GM19043 (cell line): ENCODE data around the gene KCNMB3.
"Not testable (repeated sequence)": the region's sequence is repeated elsewhere in the genome, so short reads cannot be mapped to it uniquely, and the experiment has no call there.

Source experiments
- ATAC-seq: cut with Tn5 transposase; IDR thresholded peaks from one replicate; pipeline ENCODE4 v1.9.1; 2021; ENCODE audit warnings: low read depth; ENCODE audit not compliant: unreplicated experiment

Gene KCNMB3

GRCh38 chr3:179265875-179266274 is 15.0 kb upstream of the KCNMB3 start:
- ATAC-seq = peak; percentile 60

GRCh38 chr3:179265092-179265491 is 14.2 kb upstream of the KCNMB3 start:
- ATAC-seq = no peak

GRCh38 chr3:179264449-179264848 is 13.5 kb upstream of the KCNMB3 start:
- no peak for ATAC-seq

- ATAC-seq = no peak
Measured at GRCh38 chr3:179263134-179263533, 12.2 kb upstream of the KCNMB3 start.

- ATAC-seq = peak; percentile 81
Measured at GRCh38 chr3:179260949-179261765, 10.2 kb upstream of the KCNMB3 start.

GRCh38 chr3:179259959-179260756 is 9.2 kb upstream of the KCNMB3 start:
- not testable (repeated sequence) for ATAC-seq

- no peak for ATAC-seq
Measured at GRCh38 chr3:179258820-179259219, 7.9 kb upstream of the KCNMB3 start.

GRCh38 chr3:179257742-179258141 is 6.8 kb upstream of the KCNMB3 start:
- ATAC-seq = not testable (repeated sequence)

GRCh38 chr3:179256813-179257212 is 5.9 kb upstream of the KCNMB3 start:
- ATAC-seq = no peak

GRCh38 chr3:179247289-179248015 is 3.5 kb downstream of the KCNMB3 start:
- no peak for ATAC-seq

GRCh38 chr3:179244878-179245277 is 6.0 kb downstream of the KCNMB3 start:
- no peak for ATAC-seq

- ATAC-seq = not testable (repeated sequence)
Measured at GRCh38 chr3:179242859-179243258, 8.1 kb downstream of the KCNMB3 start.

- ATAC-seq = not testable (repeated sequence)
Measured at GRCh38 chr3:179240299-179240698, 10.6 kb downstream of the KCNMB3 start.

GRCh38 chr3:179236669-179237301 is 14.1 kb downstream of the KCNMB3 start:
- peak; percentile 76 for ATAC-seq

- ATAC-seq = no peak
Measured at GRCh38 chr3:179234199-179234598, 16.7 kb downstream of the KCNMB3 start.

GRCh38 chr3:179233043-179233442 is 17.9 kb downstream of the KCNMB3 start:
- ATAC-seq = no peak

GRCh38 chr3:179229177-179229576 is 21.7 kb downstream of the KCNMB3 start:
- ATAC-seq = no peak

GRCh38 chr3:179227349-179227748 is 23.6 kb downstream of the KCNMB3 start:
- no peak for ATAC-seq

GRCh38 chr3:179224584-179224983 is 26.3 kb downstream of the KCNMB3 start:
- no peak for ATAC-seq

- no peak for ATAC-seq
Measured at GRCh38 chr3:179223548-179223947, 27.4 kb downstream of the KCNMB3 start.
